ENCODE measurements around the gene TTLL13.
A peak's percentile ranks its signal among the peaks of the same experiment; 100 is the strongest.

GRCh38 chr15:90232941-90233386 is 16.4 kb upstream of the TTLL13 start:
- TF ChIP-seq CTCF (IDR thresholded peaks at IDR 0.05) (peak; percentile 26), EZH2 (IDR thresholded peaks at IDR 0.05; ENCODE audit: borderline replicate concordance, insufficient read depth, low read depth, low read length, poor library complexity, severe bottlenecking) (no peak)
